SHP77 treated with DMSO at 0.1 percent for 48 hours (cell line): ENCODE data around the gene TCP11L1.

ENCODE experiments used
- DNase-seq: peaks from one replicate; lab custom pipeline; 2025; lab: John Stamatoyannopoulos, UW

The TCP11L1 gene, protein sequence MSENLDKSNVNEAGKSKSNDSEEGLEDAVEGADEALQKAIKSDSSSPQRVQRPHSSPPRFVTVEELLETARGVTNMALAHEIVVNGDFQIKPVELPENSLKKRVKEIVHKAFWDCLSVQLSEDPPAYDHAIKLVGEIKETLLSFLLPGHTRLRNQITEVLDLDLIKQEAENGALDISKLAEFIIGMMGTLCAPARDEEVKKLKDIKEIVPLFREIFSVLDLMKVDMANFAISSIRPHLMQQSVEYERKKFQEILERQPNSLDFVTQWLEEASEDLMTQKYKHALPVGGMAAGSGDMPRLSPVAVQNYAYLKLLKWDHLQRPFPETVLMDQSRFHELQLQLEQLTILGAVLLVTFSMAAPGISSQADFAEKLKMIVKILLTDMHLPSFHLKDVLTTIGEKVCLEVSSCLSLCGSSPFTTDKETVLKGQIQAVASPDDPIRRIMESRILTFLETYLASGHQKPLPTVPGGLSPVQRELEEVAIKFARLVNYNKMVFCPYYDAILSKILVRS

GRCh38 chr11:33039274-33040032 lies at the start of gene TCP11L1:
Gene TCP11L1 (plus strand): TSS chr11:33039572. CDS start chr11:33043774, 4,202 bp downstream.
- DNase-seq: peak; percentile 94

DNA sequence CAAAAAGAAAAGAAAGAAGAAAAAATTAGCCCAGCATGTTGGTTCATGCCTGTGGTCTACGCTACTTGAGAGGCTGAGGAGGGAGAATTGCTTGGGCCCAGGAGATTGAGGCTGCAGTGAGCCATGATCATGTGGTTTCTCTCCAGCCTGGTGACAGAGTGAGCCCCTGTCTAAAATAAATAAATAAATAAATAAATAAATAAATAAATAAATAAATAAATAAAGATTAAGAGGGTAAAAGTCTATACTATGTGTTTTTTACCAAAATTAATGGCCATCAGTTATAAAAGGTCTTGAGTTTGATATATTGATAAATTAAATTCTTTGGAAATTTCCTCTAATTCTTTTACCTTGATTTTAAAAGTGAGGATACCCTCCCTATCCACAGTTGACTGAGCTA lies 48.9 kb upstream of the TCP11L1 start:
- DNase-seq: no peak

- DNase-seq: no peak
Observed at GRCh38 chr11:32991427-32991826, 47.9 kb upstream of the TCP11L1 start.

GRCh38 chr11:32991898-32992297 lies 47.5 kb upstream of the TCP11L1 start:
- DNase-seq: no peak

GRCh38 chr11:33000181-33000580 lies 39.2 kb upstream of the TCP11L1 start:
- no peak for DNase-seq

DNA sequence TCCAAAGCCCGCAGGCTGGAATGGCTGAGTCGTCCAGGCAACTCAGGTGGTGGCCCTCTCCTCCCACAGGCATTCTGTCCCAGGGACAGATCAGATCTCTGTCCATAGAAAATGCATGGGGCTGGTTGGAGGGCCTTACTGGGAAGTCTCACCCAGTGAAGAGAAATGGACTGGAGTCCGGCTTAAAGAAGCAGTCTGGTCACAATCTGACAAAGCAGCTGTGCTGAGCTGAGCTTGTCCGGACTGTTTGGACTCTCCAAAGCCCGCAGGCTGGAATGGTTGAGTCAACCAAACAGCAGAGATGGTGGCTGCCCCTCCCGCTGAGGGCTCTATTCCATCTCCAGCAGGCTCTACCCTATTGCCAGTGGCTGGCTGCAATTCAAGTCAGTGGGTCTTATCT lies 38.1 kb upstream of the TCP11L1 start:
- no peak for DNase-seq

DNA sequence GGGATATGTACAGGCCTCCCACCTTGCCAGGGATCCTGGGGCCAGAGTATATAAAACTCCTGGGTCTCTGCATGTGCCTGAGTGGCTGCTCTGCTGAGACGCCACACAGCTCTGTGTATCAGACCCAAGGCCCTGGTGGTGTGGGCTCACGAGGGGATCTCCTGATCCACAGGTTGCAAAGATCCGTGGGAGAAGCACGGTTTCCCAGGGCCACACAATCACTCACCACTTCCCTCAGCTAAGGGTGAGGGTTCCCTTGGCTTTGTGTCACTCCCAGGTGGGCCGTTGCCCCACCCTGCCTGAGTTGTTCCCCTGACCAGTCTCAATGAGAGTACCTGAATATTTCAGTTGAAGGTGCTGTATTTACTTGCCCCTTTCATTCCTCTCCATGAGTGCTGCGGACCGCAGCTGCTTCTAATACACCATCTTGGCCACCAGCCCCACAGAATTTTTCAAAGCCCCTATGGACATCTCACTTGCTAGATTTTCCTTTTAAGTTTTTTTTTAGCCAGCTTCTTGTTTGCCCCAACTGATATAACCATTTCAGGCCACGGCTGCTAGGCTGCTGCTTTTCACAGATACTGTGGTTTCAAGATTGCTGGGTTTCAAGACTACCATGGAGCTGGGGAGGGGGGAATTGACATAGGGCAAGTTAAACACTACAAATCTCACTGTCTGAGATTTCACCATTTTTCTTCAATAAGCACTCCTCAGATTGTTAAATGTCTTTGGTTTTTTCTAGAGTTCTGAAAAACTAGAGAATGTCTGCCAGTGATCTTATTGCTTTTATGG lies 37.4 kb upstream of the TCP11L1 start:
- no peak for DNase-seq

GRCh38 chr11:33005175-33005574 lies 34.2 kb upstream of the TCP11L1 start:
- DNase-seq: no peak

GRCh38 chr11:33006010-33006409 lies 33.4 kb upstream of the TCP11L1 start:
- no peak for DNase-seq

- DNase-seq: no peak
Observed at GRCh38 chr11:33013755-33014154, 25.6 kb upstream of the TCP11L1 start.

DNA sequence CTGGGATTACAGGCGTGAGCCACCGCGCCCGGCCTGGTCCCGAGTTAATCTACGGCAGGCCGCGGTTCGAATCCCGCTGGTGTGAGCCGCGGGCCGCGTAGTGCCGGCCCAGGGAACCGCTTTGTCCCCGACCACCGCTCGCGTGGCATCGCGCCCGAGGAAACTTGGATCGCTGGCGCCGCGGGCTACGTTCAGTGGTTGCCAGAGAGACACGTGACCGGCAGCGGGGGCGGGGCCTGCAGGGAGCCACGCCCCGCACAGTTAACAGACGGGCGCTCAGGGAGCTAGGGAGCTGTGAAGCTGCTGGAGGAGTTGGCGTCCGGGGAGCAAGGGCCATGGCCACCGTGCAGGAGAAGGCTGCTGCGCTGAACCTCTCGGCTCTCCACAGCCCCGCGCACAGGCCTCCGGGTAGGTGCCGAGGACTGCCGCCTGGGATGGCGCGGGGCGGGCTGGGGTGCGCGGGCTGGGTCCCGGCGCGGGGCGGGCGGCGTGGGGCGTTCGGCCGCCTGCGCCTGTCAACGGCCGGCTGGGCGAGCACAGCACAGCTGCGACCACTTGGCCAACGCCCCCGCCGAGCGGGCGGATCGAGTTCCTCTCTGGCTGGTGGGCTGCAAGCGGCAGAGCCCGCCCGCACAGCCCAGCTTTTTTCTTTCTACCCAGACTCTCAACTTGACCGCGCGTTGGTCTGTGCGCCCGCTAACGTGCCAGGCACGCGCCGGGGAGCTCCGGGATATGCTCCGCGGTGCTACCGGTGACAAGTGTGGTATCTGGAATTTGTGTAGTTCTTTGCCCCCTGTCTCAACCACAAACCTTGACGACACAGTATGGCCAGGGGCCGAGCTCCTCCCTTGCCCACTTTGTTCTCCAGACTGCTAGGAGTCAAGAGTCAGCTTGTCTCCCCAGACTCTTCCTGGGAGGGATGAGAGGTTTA lies 23.5 kb upstream of the TCP11L1 start, which contains the start of gene DEPDC7:
TSS of gene DEPDC7 (plus strand) at position 258 of the 931 bp plus-strand sequence. CDS start at position 336, 78 bp downstream.
- no peak for DNase-seq

DNA sequence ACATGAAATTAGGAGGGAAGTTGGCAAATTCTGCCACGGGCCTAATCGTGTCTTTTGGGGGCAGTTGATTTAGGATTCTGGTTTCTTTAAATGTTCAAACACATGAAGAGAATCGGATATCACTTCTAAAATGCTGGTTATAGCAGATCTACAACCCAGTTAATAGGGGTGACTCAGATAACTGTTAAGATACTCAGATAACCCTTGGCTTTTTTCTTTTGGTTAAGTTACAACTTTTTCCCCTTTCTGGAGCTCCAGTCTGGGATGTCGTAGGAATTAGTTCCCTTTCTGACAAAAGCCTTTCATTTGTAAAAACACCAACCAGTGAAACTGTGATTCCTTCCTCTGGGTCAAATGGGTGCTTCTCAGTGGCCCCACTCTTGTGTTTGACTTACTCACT lies 22.7 kb upstream of the TCP11L1 start:
- no peak for DNase-seq

GRCh38 chr11:33017478-33017877 lies 21.9 kb upstream of the TCP11L1 start:
- no peak for DNase-seq

- DNase-seq: no peak
Observed at GRCh38 chr11:33017965-33018364, 21.4 kb upstream of the TCP11L1 start.

GRCh38 chr11:33018840-33019239 lies 20.5 kb upstream of the TCP11L1 start:
- no peak for DNase-seq

DNA sequence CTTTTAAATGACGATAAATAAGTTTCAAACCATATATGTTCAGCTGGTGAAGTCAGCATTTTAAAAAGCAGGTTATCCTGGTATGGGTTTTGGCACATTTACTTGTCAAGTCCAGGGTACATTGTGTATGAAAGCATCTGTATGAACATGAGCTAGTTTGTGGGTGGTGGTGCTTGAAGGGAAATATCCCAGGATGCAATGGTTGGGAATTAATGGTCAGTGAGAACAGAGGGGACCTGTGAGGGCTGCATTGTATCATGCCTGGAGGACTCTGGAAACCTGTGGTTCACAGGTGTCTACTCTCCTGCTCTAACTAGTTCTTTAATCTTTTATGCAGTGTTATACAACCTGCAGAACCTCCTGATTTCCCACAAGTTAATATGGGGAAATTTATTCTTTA lies 17.9 kb upstream of the TCP11L1 start:
- DNase-seq: no peak

- DNase-seq: no peak
Observed at GRCh38 chr11:33021937-33022336, 17.4 kb upstream of the TCP11L1 start.

- no peak for DNase-seq
Observed at GRCh38 chr11:33025339-33025722, 14.0 kb upstream of the TCP11L1 start.

DNA sequence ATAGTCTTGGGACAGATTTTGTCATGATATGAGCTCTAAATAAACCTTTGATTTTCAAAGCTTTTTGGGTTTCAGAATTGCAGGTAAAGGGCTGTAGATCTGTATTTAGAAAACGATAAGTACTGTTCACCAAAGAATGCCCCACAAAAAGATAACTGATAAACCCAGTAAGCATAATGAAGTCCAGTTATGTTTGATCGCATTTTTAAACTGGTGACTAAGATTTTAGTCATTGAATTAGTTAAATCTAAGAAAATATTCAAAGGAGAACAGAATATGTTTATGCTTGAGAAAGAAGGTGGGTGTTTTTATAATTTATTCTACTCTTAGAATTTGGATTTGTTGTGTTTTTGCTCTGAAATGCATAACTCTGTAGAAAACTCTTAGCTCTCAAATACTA lies 12.1 kb upstream of the TCP11L1 start:
- no peak for DNase-seq

GRCh38 chr11:33027846-33028536 lies 11.4 kb upstream of the TCP11L1 start:
- DNase-seq: no peak

DNA sequence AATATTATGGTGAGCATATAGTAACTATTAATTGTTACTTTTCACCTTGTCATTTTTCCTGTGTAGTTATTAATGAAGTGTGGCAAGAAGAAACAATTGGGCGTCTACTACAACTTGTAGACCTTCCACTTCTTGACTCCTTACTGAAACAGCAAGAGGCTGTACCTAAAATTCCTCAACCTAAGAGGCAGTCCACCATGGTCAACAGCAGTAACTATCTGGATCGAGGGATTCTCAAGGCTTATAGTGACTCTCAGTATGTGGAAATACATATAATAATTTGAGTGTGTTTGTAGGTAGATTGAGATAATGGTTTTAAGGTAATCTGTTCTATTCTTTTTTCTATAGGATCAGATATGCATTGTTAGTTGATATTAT lies 10.8 kb upstream of the TCP11L1 start:
- DNase-seq: no peak
